Mesendoderm (in vitro differentiated cells): ENCODE results near the gene DEPDC1B.

Source experiments
- DNase-seq: peaks from one replicate; pipeline ENCODE4 v3.0.0; 2013
- H2AK5ac ChIP-seq: 2 replicates; pipeline ENCODE4 v1.6.1; 2013; ENCODE audit warnings: low read length, inconsistent platforms
- H2BK120ac ChIP-seq: 2 replicates; pipeline ENCODE4 v1.6.1; 2013; ENCODE audit warnings: low read depth, mild to moderate bottlenecking, low read length, moderate library complexity, mixed read lengths
- H2BK15ac ChIP-seq: replicated peaks from 2 replicates; pipeline ENCODE4 v1.6.1; 2013; ENCODE audit warnings: low read depth, mild to moderate bottlenecking, moderate library complexity
- H2BK5ac ChIP-seq: 2 replicates; pipeline ENCODE4 v1.6.1; 2013; ENCODE audit warnings: low read length, inconsistent platforms
- H3K18ac ChIP-seq: 2 replicates; pipeline ENCODE4 v1.6.1; 2013; ENCODE audit warnings: mild to moderate bottlenecking, low read length, mixed read lengths
- H3K23ac ChIP-seq: one replicate; pipeline ENCODE4 v1.6.1; 2013; ENCODE audit warnings: low read length
- H3K27ac ChIP-seq: 2 replicates; pipeline ENCODE4 v1.5.1; 2013; ENCODE audit warnings: low read depth, mild to moderate bottlenecking, inconsistent platforms, low read length, moderate library complexity
- H3K27me3 ChIP-seq: 2 replicates; pipeline ENCODE4 v1.6.1; 2013; ENCODE audit warnings: low read length, control low read depth, mild to moderate bottlenecking, inconsistent platforms; ENCODE audit not compliant: insufficient read depth, poor library complexity
- H3K36me3 ChIP-seq: 2 replicates; pipeline ENCODE4 v1.6.1; 2013; ENCODE audit warnings: low read length, inconsistent platforms; ENCODE audit not compliant: control insufficient read depth, insufficient read depth
- H3K4ac ChIP-seq: one replicate; pipeline ENCODE4 v1.6.1; 2013; ENCODE audit warnings: low read depth, mild to moderate bottlenecking, low read length, moderate library complexity
- H3K4me1 ChIP-seq: 2 replicates; pipeline ENCODE4 v1.6.1; 2013; ENCODE audit warnings: low read depth, low read length, inconsistent platforms; ENCODE audit not compliant: control insufficient read depth
- H3K4me2 ChIP-seq: 2 replicates; pipeline ENCODE4 v1.6.1; 2013; ENCODE audit warnings: low read length
- H3K4me3 ChIP-seq: 2 replicates; pipeline ENCODE4 v1.5.1; 2013; ENCODE audit warnings: mild to moderate bottlenecking, low read length
- H3K56ac ChIP-seq: one replicate; pipeline ENCODE4 v1.6.1; 2013; ENCODE audit warnings: low read length
- H3K79me1 ChIP-seq: 2 replicates; pipeline ENCODE4 v1.6.1; 2013; ENCODE audit warnings: low read length, inconsistent platforms
- H3K79me2 ChIP-seq: 2 replicates; pipeline ENCODE4 v1.6.1; 2013; ENCODE audit warnings: mild to moderate bottlenecking, low read length; ENCODE audit not compliant: control insufficient read depth, insufficient read depth
- H3K9ac ChIP-seq: 2 replicates; pipeline ENCODE4 v1.6.1; 2013; ENCODE audit warnings: low read length, inconsistent platforms
- H4K5ac ChIP-seq: one replicate; pipeline ENCODE4 v1.6.1; 2013; ENCODE audit warnings: low read length
- H4K8ac ChIP-seq: one replicate; pipeline ENCODE4 v1.6.1; 2013; ENCODE audit warnings: low read depth, mild to moderate bottlenecking, control low read depth, low read length, moderate library complexity
- WGBS: extraction: QIAGEN DNeasy Blood & Tissue Kit; methylation state at CpG from one replicate; pipeline ENCODE4 v1.1.7; 2013; ENCODE audit warnings: low lambda C conversion rate, missing lambda C conversion rate; ENCODE audit not compliant: insufficient coverage; ENCODE audit errors: extremely low coverage; 5-methylcytosine and 5-hydroxymethylcytosine counted together

DEPDC1B gene

DNA sequence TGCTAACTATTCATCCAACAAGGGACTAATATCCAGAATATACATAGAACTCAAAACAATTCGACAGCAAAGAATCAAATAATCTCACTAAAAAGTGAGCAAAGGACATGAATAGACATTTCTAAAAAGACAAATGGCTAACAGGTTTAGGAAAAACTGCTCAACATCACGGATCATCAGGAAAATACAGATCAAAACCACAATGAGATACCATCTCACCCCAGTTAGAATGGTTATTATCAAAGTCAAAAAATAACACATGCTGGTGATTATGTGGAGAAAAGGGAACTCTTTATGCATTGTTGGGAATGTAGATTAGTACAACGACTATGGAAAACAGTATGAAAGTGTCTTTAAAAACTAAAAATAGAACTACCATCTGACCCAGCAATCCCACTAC is 150.1 kb downstream of the DEPDC1B start:
- Histone ChIP-seq H3K4me1 (no peaks in the 10 kb centered on the region), H3K18ac (no peak overlapping the region), H4K8ac (no peak overlapping the region), H3K27me3 (no peaks in the 10 kb centered on the region), H3K23ac (no peak overlapping the region), H3K36me3 (peaks cover 2% of the 10 kb centered on the region), H2BK120ac (no peak overlapping the region), H4K5ac (no peak overlapping the region), H3K4me3 (no peak overlapping the region), H3K4ac (no peak overlapping the region), H3K79me1 (no peaks in the 10 kb centered on the region), H3K56ac (no peak overlapping the region), H3K9ac (no peak overlapping the region), H2BK5ac (no peak overlapping the region), H3K4me2 (no peak overlapping the region), H2BK15ac (no peak overlapping the region), H3K79me2 (no peaks in the 10 kb centered on the region), H2AK5ac (no peak overlapping the region), H3K27ac (no peak overlapping the region)
- DNase-seq, result no peak
- no CpG with 5 or more reads among the region's 3 CpGs for WGBS
